Renal cortical epithelial cell (primary cell): ENCODE results near the gene NRAP. TPM values are rescaled to one million over a fixed set of nuclear protein-coding genes. Genes with fewer than 3 reads are reported as not detected.
"Not testable (repeated sequence)": the region's sequence is repeated elsewhere in the genome, so short reads cannot be mapped to it uniquely, and the experiment has no call there.

Experiments
- DNase-seq: peaks from one replicate; pipeline ENCODE4 v3.0.0-alpha.2; 2011; ENCODE audit warnings: low read depth
- total RNA-seq: library from RNA; depleted of rRNA; stranded (reverse); fragments of >200 nt; gene quantifications from 2 replicates; pipeline ENCODE4 v1.2.3, GENCODE V29; 2014

NRAP gene
- total RNA-seq, 1 donor from 2014 or later: under 0.01 TPM

GRCh38 chr10:113683300-113683699, 19.5 kb upstream of the NRAP start:
- no peak for DNase-seq

GRCh38 chr10:113681533-113682470, 18.0 kb upstream of the NRAP start:
- DNase-seq: no peak

GRCh38 chr10:113680190-113681111, 16.6 kb upstream of the NRAP start:
- peak; percentile 87 for DNase-seq

- peak; percentile 28 for DNase-seq
These were observed 15.8 kb upstream of the NRAP start, which contains the start of gene CASP7 for GRCh38 chr10:113679463-113680189. Gene CASP7, plus strand, starts transcription at chr10:113679912. Its CDS starts 17,582 bp downstream, at chr10:113697494.

- DNase-seq: peak; percentile 38
These were observed 2.9 kb upstream of the NRAP start for GRCh38 chr10:113666682-113667252.

- DNase-seq: peak; percentile 35
These were observed 2.0 kb upstream of the NRAP start for GRCh38 chr10:113665806-113666354.

GRCh38 chr10:113665352-113665751, 1.5 kb upstream of the NRAP start:
- DNase-seq: no peak

GRCh38 chr10:113663142-113663541, 699 bp downstream of the NRAP start:
- no peak for DNase-seq

- no peak for DNase-seq
These were observed 2.5 kb downstream of the NRAP start for GRCh38 chr10:113661332-113661731.

GRCh38 chr10:113657544-113657943, 6.3 kb downstream of the NRAP start:
- DNase-seq: no peak

GRCh38 chr10:113656896-113657295, 6.9 kb downstream of the NRAP start:
- no peak for DNase-seq

- DNase-seq: not testable (repeated sequence)
These were observed 11.4 kb downstream of the NRAP start for GRCh38 chr10:113652456-113652855.

- DNase-seq: no peak
These were observed 11.9 kb downstream of the NRAP start for GRCh38 chr10:113651898-113652297.

- peak; percentile 69 for DNase-seq
These were observed 12.8 kb downstream of the NRAP start for GRCh38 chr10:113651021-113651420.

GRCh38 chr10:113650172-113650571, 13.7 kb downstream of the NRAP start:
- no peak for DNase-seq

GRCh38 chr10:113648478-113648877, 15.4 kb downstream of the NRAP start:
- peak; percentile 77 for DNase-seq

GRCh38 chr10:113647812-113648211, 16.0 kb downstream of the NRAP start:
- DNase-seq: no peak

GRCh38 chr10:113646336-113647201, 17.3 kb downstream of the NRAP start:
- DNase-seq: peak; percentile 32

- DNase-seq: peak; percentile 64
These were observed 19.4 kb downstream of the NRAP start for GRCh38 chr10:113644185-113645120.
